Fibroblast of skin of right quadriceps (primary cell): ENCODE measurements around the gene NME2.
"Not testable (repeated sequence)": the region's sequence is repeated elsewhere in the genome, so short reads cannot be mapped to it uniquely, and the experiment has no call there.

Source experiments
- DNase-seq: peaks from one replicate; pipeline ENCODE4 v3.0.0-alpha.2; 2013

Gene NME2

DNA sequence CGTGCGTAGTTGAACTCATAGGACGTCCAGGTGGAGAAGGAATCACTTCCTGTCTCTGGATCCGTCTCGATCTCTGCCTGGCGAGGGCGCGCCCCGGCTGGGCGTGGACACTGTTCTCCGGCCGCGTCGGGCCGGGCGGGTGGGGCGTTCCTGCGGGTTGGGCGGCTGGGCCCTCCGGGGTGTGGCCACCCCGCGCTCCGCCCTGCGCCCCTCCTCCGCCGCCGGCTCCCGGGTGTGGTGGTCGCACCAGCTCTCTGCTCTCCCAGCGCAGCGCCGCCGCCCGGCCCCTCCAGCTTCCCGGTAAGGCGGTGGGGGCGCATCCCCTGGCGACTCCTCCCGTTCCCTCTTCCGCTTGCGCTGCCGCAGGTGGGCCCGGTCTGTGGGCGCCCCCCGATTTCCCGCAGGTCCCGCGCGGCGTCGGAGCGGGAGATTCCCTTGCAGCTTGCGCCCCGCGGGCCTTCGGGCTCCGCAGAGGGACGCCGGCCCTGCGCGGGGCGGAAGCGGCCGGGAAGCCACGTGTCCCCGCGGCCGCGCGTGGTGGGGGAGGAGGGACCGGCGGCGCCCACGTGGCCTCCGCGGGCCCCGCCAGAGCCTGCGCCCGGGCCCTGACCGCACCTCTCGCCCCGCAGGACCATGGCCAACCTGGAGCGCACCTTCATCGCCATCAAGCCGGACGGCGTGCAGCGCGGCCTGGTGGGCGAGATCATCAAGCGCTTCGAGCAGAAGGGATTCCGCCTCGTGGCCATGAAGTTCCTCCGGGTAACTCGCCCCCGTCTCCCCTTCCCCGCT, at the start of gene NME2:
TSS of gene NME2 (plus strand) at position 214 of the 789 bp plus-strand sequence. CDS start at position 634, 420 bp downstream.
- peak; percentile 84 for DNase-seq

DNA sequence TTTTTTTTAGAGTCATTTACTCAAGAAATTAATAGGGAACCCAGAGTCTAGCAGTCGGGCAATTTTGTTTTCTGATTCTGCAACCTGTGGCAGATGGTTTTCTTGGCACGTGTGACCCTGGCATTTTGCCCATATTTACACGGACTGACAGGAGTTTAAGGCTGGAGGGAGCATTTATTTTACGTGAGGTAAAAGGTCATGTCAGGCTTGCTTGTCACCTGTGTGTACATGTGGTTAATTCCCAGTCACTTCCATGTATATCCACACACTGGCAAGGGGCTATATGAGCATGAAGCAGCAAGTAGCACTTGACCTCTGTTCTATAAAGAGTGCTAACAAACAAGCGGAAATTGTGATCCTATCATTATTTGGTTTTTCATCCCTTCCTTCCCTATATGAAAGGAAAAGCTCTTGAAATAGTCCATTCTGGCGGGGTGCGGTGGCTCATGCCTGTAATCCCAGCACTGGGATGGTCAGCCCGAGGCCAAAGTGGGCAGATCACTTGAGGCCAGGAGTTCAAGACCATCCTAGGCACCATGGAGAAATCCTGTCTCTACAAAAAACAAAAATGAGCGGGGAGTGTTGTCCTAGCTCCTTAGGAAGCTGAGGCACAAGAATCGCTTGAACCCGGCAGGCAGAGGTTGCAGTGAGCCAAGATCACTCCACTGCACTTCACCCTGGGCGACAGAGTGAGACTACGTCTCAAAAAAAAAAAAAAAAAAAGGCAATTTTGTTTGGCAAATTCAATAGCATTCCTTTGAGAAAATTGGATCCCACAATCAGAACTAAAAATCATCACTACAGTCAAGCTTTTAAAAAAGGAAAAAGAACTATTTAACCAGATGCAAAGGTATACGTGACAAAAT, 47.6 kb upstream of the NME2 start:
- DNase-seq, result no peak

- DNase-seq, result peak; percentile 46
Measured at GRCh38 chr17:51119415-51120356, 46.5 kb upstream of the NME2 start.

- DNase-seq, result no peak
Measured at GRCh38 chr17:51120357-51120738, 45.9 kb upstream of the NME2 start.

GRCh38 chr17:51120739-51121619, 45.2 kb upstream of the NME2 start, which contains the start of gene SPAG9:
Gene SPAG9, minus strand, starts transcription at chr17:51120868. Its CDS starts 212 bp downstream, at chr17:51120656.
- DNase-seq, result peak; percentile 98

GRCh38 chr17:51121620-51122472, 44.4 kb upstream of the NME2 start:
- DNase-seq, result peak; percentile 93

DNA sequence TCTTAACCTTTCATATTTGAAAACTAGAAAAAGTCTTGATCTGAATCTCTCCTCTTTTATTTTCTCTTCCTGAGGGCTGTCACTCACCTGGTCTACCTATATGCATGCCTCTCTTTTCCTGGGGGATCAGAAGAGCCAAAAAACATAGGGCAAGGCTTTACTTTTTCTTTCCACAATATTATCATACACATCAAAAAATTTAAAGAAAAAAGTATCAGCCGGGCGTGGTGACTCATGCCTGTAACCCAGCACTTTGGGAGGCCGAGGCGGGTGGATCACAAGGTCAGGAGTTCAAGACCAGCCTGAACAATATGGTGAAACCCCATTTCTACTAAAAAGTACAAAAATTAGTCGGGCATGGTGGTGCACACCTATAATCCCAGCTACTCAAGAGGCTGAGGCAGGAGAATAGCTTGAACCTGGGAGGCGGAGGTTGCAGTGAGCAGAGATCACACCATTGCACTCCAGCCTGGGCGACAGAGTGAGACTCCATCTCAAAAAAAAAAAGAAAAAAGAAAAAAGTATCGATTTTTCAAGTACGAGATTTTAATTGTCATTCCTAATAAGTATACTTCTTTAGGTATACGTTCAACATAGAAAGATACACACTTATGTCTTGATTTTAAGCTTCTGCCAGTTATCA, 43.6 kb upstream of the NME2 start:
- not testable (repeated sequence) for DNase-seq

GRCh38 chr17:51124640-51125503, 41.3 kb upstream of the NME2 start:
- no peak for DNase-seq

GRCh38 chr17:51128076-51128475, 38.1 kb upstream of the NME2 start:
- DNase-seq, result no peak

DNA sequence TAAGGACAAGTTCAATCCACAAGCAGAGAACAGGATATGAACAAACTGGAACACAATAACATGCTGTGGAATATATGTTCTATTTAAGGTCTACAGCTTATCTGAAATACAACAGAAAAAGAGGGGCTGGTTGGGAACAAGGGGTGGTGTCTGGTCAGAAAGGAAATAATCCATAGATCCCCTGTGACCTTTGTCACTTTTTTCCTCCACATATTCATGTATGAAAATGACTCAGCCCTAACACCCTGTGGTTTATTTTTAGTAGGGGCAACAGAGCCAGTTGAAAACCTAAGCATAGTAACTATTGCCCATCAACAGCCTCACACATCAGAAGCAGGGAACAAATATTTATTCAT, 33.3 kb upstream of the NME2 start:
- DNase-seq, result no peak

DNA sequence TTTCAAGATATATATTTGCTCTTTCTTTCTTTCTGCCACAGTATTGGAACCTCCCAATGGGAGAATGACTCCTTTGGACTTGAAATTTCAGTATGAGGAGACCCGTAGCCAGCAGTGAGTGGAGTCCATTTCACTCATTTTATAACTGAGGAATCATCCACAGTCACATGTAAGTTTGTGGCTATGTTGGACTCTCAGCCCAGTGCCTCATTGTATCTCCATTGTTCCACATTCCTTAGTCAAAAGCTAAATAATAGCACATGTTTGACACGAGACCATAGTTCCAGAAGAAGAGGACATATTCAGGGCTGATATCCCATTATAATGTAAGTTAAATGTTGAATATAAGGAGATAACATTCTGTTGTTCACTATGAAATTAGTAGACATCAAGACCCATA, 32.8 kb upstream of the NME2 start:
- no peak for DNase-seq

GRCh38 chr17:51135956-51136355, 30.3 kb upstream of the NME2 start:
- DNase-seq, result no peak

DNA sequence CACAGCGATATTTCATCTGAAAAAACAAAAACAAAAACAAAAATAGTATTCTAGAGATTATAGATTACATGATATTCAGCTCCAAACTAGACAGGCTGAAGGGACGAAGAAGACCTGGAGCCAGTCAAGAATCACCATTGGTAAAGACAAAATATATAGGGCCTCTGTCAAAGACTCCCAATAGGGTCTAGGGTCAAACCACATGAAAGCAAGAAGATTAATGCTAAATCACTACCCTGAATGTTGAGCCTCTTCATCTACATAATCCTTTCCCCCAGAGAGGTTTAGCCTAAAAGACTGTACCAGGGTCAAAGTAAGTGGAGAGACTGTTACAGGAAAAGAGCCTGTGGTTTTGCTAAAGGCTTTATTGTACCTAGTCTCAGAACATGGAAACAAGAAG, 23.6 kb upstream of the NME2 start:
- no peak for DNase-seq

DNA sequence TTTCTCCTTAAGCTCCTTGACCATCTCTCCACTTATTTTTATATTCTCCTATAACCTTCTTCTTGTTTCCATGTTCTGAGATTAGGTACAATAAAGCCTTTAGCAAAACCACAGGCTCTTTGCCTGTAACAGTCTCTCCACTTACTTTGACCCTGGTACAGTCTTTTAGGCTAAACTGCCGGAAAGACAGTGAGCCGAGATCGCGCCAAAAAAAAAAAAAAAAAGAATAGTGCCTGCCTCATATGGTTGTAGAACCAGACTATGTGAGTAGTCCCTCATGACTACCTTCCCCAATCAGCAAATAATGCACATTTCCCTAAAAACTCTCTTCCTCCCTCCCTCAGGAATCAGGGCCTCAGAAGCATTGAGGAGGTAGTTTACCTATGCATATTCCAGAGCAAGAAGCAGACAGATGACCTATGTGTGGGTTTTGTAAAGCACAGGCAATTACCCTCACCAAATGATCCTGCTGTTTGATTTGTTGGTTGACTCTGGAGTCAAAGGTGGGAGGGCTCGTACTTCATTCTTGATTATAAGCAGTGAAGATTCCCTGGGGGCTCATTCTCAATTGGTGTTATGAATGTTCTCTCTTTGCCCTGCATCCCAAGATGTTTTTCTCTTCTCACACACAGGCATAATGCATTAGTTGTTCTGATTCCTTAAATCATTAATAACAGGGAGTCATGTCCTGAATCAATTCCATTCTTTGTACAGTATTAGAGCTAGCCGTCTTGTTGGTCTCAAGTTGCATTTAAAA, 21.8 kb upstream of the NME2 start:
- no peak for DNase-seq

DNA sequence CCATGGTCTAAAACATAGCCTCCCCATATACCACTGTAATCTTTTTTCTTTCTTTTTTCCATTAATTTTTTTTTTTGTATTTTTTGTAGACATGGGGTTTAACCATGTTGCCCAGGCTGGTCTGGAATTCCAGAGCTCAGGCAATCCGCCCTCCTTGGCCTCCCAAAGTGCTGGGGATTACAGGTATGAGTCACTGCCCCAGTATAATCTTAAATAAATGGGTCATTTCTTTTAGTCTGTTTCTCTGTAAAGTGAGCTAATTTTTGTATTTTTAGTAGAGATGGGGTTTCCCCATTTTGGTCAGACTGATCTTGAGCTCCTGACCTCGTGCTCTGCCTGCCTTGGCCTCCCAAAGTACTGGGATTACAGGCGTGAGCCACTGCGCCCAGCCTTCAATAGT, 18.6 kb upstream of the NME2 start:
- DNase-seq, result no peak

- no peak for DNase-seq
Measured at GRCh38 chr17:51149163-51149562, 17.0 kb upstream of the NME2 start.

- no peak for DNase-seq
Measured at GRCh38 chr17:51150932-51151331, 15.3 kb upstream of the NME2 start.

GRCh38 chr17:51152766-51153209, 13.4 kb upstream of the NME2 start:
- DNase-seq, result no peak
